Measurements from ENCODE around the gene IL6ST. TPM values are rescaled to one million over a fixed set of nuclear protein-coding genes. Genes with fewer than 3 reads are reported as not detected.
"Not testable (repeated sequence)": the region's sequence is repeated elsewhere in the genome, so short reads cannot be mapped to it uniquely, and the experiment has no call there.

The IL6ST gene
- total and polyA plus RNA-seq, 5 donors: 40.5 to 238 (median 211) TPM

DNA sequence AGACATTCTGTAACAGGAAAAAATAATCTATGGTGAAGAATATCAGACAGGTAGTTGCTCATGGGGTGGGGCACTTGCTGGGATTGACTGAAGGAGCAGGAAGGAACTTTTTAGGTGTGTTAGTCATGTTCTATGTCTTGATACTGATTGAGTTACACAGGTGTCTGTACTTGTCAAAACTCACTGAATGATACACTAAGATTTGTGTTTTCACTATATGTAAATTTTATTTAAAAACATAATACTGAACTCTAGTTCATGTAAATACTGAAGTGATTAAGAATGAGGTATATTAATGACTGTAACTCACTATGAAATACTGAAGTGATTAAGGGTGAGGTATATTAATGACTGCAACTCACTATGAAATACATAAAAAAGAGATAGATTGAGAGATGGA, 28.5 kb downstream of the IL6ST start:
- ATAC-seq (no peak), DNase-seq (no peak)
- no peak overlapping the region for H3K27ac ChIP-seq (ENCODE audit: low read length)

DNA sequence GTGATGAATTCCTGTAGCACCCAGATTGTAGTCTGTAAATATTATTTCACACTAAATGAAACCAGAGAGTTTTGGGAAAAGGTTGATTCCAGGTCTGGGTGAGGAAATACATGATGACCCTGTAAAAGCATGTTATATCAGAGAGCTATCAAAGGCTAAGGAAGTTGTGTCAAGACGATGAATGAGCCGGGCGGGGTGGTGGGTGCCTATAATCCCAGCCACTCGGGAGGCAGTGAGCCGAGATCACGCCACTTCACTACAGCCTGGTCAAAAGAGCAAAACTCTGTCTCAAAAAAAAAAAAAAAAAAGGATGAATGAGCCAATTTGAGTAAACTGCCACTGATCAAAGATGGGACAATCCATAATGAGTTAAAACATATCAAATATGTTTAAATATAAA, 29.2 kb downstream of the IL6ST start:
- DNase-seq (no peak), ATAC-seq (peak in 1 of 2 donors; percentile 68)
- Histone ChIP-seq H3K4me3 (ENCODE audit: low read length) (no peak overlapping the region), H3K4me1 (ENCODE audit: control insufficient read depth, insufficient read depth, low read length) (peaks cover 3% of the 10 kb centered on the region), H3K9me3 (ENCODE audit: control insufficient read depth, low read length) (no peaks in the 10 kb centered on the region), H3K27me3 (ENCODE audit: control insufficient read depth, insufficient read depth) (no peaks in the 10 kb centered on the region), H3K27ac (ENCODE audit: low read length) (no peak overlapping the region)
- intact Hi-C loops (cut with DNase I): no loop called here
- 54% methylated on average over 6 of the region's 6 CpGs for WGBS

More for the DNA sequence above, 28.5 kb downstream of the IL6ST start:
- H3K9me3 ChIP-seq (ENCODE audit: control insufficient read depth, low read length): no peaks in the 10 kb centered on the region
- no peaks in the 10 kb centered on the region for H3K27me3 ChIP-seq (ENCODE audit: control insufficient read depth, insufficient read depth)
- no peak overlapping the region for H3K4me3 ChIP-seq (ENCODE audit: low read length)
- peaks cover 3% of the 10 kb centered on the region for H3K4me1 ChIP-seq (ENCODE audit: control insufficient read depth, insufficient read depth, low read length)
- intact Hi-C loops (cut with DNase I): no loop called here

- Histone ChIP-seq H3K4me3 (ENCODE audit: low read length) (no peak overlapping the region), H3K9me3 (ENCODE audit: control insufficient read depth, low read length) (no peaks in the 10 kb centered on the region), H3K27ac (ENCODE audit: low read length) (no peak overlapping the region), H3K4me1 (ENCODE audit: control insufficient read depth, insufficient read depth, low read length) (no peaks in the 10 kb centered on the region), H3K27me3 (ENCODE audit: control insufficient read depth, insufficient read depth) (no peaks in the 10 kb centered on the region)
- WGBS: 97% methylated on average over 7 of the region's 7 CpGs
- ATAC-seq (no peak), DNase-seq (no peak)
- intact Hi-C loops (cut with DNase I): no loop called here
These were observed 34.0 kb downstream of the IL6ST start for GRCh38 chr5:55960779-55961178.

DNA sequence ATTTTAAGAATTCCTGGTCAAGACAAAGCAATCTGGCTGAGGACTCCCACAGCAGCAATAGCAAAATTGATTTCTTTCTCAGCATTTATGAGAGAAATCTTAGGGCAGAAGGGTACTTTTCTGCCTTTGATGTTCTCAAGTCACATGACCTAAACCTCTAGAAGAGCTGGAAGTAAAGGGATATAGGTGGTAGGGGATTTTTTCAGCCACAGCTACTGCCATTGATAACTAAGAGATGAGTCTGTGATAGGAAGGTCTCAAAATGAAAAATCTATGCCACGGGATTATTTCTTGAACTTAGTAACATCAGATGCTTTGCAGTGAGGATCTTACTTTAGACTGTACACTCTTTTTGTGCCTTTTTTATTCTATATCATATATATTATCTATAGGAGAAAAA, 35.6 kb downstream of the IL6ST start:
- H3K9me3 ChIP-seq (ENCODE audit: control insufficient read depth, low read length): no peaks in the 10 kb centered on the region
- 95% methylated on average over 1 of the region's 1 CpG for WGBS
- no peak overlapping the region for H3K4me3 ChIP-seq (ENCODE audit: low read length)
- no peaks in the 10 kb centered on the region for H3K27me3 ChIP-seq (ENCODE audit: control insufficient read depth, insufficient read depth)
- intact Hi-C loops (cut with DNase I): no loop called here
- DNase-seq (no peak), ATAC-seq (no peak)
- H3K27ac ChIP-seq (ENCODE audit: low read length): no peak overlapping the region
- no peaks in the 10 kb centered on the region for H3K4me1 ChIP-seq (ENCODE audit: control insufficient read depth, insufficient read depth, low read length)

- H3K27me3 ChIP-seq (ENCODE audit: control insufficient read depth, insufficient read depth); H3K4me1 ChIP-seq (ENCODE audit: control insufficient read depth, insufficient read depth, low read length); ATAC-seq; H3K27ac ChIP-seq (ENCODE audit: low read length); DNase-seq; H3K4me3 ChIP-seq (ENCODE audit: low read length); H3K9me3 ChIP-seq (ENCODE audit: control insufficient read depth, low read length); intact Hi-C loops (cut with DNase I): not testable (repeated sequence)
- WGBS: 88% methylated on average over 4 of the region's 4 CpGs
These were observed 53.6 kb downstream of the IL6ST start for GRCh38 chr5:55941154-55941553.

DNA sequence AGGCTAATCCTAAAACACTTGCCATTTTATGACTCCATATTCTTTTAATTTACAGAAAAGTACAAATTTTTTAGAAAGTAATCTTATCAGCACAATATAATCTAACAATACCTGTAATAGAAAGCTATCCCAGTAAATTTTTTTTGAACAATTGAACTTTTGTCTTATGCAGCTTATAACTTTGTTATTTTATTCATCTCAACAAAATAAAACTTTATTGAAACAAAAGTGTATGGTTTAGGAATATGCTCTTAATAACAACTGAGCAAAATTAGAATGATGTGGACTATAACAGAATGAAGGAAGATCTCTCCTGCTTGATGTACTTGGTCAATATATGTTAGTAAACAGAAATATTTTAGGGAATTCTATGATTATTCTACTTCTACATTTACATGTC, 57.2 kb downstream of the IL6ST start:
- intact Hi-C loops (cut with DNase I): loop anchor here in 3 of 4 donors (2.0 to 10.0 kb wide), 2 partner anchors 263 to 267 kb away; no protein-coding TSS in a partner anchor
- not testable (repeated sequence) for DNase-seq; H3K4me1 ChIP-seq (ENCODE audit: control insufficient read depth, insufficient read depth, low read length); H3K27ac ChIP-seq (ENCODE audit: low read length); ATAC-seq; H3K4me3 ChIP-seq (ENCODE audit: low read length); H3K27me3 ChIP-seq (ENCODE audit: control insufficient read depth, insufficient read depth); H3K9me3 ChIP-seq (ENCODE audit: control insufficient read depth, low read length)

- Histone ChIP-seq H3K4me1 (ENCODE audit: control insufficient read depth, insufficient read depth, low read length) (no peaks in the 10 kb centered on the region), H3K27ac (ENCODE audit: low read length) (no peak overlapping the region), H3K4me3 (ENCODE audit: low read length) (no peak overlapping the region), H3K9me3 (ENCODE audit: control insufficient read depth, low read length) (no peaks in the 10 kb centered on the region), H3K27me3 (ENCODE audit: control insufficient read depth, insufficient read depth) (no peaks in the 10 kb centered on the region)
- ATAC-seq: peak; percentile 73 to 81
- WGBS: 26% methylated on average over 3 of the region's 3 CpGs
- DNase-seq: peak; percentile 84 to 94 (median 90)
- intact Hi-C loops (cut with DNase I): loop anchor here in 3 of 4 donors (2.0 to 10.0 kb wide), 2 partner anchors 265 to 269 kb away; no protein-coding TSS in a partner anchor
These were observed 58.6 kb downstream of the IL6ST start for GRCh38 chr5:55936100-55936693.

DNA sequence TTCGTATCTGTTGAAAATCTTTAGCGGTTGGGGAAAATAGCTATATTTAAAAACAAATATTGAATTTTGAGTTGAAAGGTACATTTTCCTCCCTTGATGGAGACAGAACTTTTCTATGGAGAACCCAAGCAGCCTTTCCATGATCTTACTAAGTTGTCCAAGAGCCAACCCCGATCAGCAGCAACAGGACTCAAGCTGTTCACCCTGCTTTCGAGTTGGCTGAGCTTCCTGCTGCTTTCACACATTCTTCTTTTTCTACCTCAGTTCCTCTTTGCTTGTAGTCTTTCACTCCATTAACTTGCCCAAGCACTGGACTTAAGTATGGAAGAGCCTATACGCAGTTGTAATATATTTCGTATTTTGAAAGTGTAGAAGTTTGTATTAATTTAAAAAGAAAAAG, 59.4 kb downstream of the IL6ST start:
- no peak overlapping the region for H3K4me3 ChIP-seq (ENCODE audit: low read length)
- intact Hi-C loops (cut with DNase I): loop anchor here in 3 of 4 donors (2.0 to 10.0 kb wide), 2 partner anchors 265 to 269 kb away; no protein-coding TSS in a partner anchor
- no peaks in the 10 kb centered on the region for H3K4me1 ChIP-seq (ENCODE audit: control insufficient read depth, insufficient read depth, low read length)
- DNase-seq (no peak), ATAC-seq (no peak)
- no peaks in the 10 kb centered on the region for H3K9me3 ChIP-seq (ENCODE audit: control insufficient read depth, low read length)
- no peaks in the 10 kb centered on the region for H3K27me3 ChIP-seq (ENCODE audit: control insufficient read depth, insufficient read depth)
- 84% methylated on average over 6 of the region's 6 CpGs for WGBS
- H3K27ac ChIP-seq (ENCODE audit: low read length): no peak overlapping the region

DNA sequence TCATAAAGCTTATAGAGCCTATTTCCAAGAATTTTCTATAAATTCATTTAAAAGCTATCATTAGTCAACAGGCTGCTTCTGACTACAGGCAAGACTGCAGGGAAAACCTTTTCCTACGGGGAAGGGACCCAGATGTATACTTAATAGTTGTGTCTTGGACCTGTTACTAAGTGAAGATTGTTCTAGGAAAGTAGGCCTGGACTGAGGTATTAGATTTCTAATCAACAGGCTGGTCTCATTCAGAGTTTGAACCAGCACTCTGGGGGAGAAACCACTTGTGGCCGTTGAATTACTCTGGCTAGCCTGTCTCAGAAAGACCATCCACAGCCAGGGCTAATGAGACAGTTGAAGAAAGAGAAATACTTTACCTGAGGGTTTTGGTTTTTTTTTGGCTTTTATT, 60.0 kb downstream of the IL6ST start:
- intact Hi-C loops (cut with DNase I): loop anchor here in 3 of 4 donors (2.0 to 10.0 kb wide), 2 partner anchors 266 to 270 kb away; no protein-coding TSS in a partner anchor
- Histone ChIP-seq H3K27ac (ENCODE audit: low read length) (no peak overlapping the region), H3K9me3 (ENCODE audit: control insufficient read depth, low read length) (no peaks in the 10 kb centered on the region), H3K4me3 (ENCODE audit: low read length) (no peak overlapping the region), H3K4me1 (ENCODE audit: control insufficient read depth, insufficient read depth, low read length) (no peaks in the 10 kb centered on the region), H3K27me3 (ENCODE audit: control insufficient read depth, insufficient read depth) (no peaks in the 10 kb centered on the region)
- 81% methylated on average over 2 of the region's 2 CpGs for WGBS
- no peak for ATAC-seq
- no peak for DNase-seq

DNA sequence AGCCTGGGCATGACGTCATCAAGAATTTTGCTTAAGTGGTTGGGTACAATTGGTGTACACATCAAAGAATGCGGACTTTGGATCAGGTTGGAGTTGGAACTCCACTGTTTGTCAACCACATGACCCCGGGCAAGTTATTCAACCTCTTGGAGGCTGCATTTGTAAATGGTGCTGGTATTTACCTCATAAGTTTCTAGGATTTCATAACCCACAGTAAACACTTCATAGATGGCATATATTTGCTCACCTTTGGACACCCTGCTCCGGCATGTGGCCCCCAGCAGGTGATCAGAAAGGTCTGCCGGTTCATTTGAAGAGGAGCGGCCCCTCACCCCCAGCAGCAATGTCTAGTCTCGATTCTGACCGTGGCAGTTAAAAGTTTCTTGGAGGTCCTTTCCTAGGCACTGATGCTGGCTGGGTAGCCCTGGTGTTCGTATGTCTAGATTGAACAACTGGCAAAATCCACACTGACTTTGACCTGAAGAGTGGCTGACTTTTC, 60.6 kb downstream of the IL6ST start:
- intact Hi-C loops (cut with DNase I): loop anchor here in 3 of 4 donors (2.0 to 10.0 kb wide), 2 partner anchors 267 to 271 kb away; no protein-coding TSS in a partner anchor
- no peak overlapping the region for H3K27ac ChIP-seq (ENCODE audit: low read length)
- H3K4me1 ChIP-seq (ENCODE audit: control insufficient read depth, insufficient read depth, low read length): no peaks in the 10 kb centered on the region
- no peaks in the 10 kb centered on the region for H3K9me3 ChIP-seq (ENCODE audit: control insufficient read depth, low read length)
- peak in 1 of 2 donors; percentile 6 for ATAC-seq
- no peaks in the 10 kb centered on the region for H3K27me3 ChIP-seq (ENCODE audit: control insufficient read depth, insufficient read depth)
- whole genome bisulfite sequencing: 90% methylated on average over 9 of the region's 9 CpGs
- no peak overlapping the region for H3K4me3 ChIP-seq (ENCODE audit: low read length)
- no peak for DNase-seq

DNA sequence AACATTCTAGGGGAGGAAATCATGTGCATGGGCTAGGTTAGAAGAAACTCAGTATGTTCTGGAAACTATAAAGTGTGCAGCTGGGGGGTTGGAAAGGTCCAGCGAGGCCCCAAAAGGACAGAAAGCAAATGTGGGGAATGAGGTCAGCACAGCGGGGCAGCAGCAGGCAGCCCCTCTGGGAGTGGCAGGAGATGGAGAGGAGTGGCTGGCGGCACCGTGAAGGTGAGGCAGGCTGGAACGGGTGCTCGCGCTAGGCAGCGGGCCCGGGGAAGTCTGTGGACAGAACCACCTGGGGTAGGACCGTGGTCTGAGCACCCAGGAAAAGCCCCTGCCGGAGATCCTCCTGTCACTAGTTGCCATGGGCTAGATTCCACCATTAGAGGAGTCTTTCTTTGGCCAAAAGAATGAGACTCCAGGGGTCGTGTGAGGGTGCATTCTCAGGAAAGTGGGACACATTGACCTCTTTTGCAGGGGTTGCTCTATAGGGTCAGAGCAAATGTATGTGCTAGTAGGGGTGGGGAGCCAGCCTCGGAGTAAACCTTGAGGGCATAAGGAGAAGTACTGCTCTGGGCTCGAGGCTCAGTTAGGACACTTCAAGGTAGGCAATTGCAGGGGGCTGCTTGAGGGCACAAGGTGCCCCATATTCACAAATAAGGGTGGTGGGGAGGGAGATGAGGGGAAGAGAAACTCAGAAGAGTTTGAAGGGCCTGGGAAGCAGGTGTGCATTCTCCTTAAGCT, 61.2 kb downstream of the IL6ST start:
- Histone ChIP-seq H3K9me3 (ENCODE audit: control insufficient read depth, low read length) (no peaks in the 10 kb centered on the region), H3K27ac (ENCODE audit: low read length) (no peak overlapping the region), H3K4me3 (ENCODE audit: low read length) (no peak overlapping the region), H3K4me1 (ENCODE audit: control insufficient read depth, insufficient read depth, low read length) (no peaks in the 10 kb centered on the region), H3K27me3 (ENCODE audit: control insufficient read depth, insufficient read depth) (no peaks in the 10 kb centered on the region)
- DNase-seq (no peak), ATAC-seq (peak; percentile 8 to 46)
- intact Hi-C loops (cut with DNase I): loop anchor here in 3 of 4 donors (2.0 to 10.0 kb wide), 2 partner anchors 267 to 271 kb away; no protein-coding TSS in a partner anchor
- 89% methylated on average over 14 of the region's 14 CpGs for WGBS

Measured in right cardiac atrium (tissue), 5 donors.